ENCODE measurements around the gene ZNF829. TPM values are rescaled to one million over a fixed set of nuclear protein-coding genes. Genes with fewer than 3 reads are reported as not detected.
A peak's percentile ranks its signal among the peaks of the same experiment; 100 is the strongest.

ZNF829 gene
- total RNA-seq, 1 experiment from 2014 or later: not detected

- H3K9me3 ChIP-seq: peaks cover 26% of the 10 kb centered on the region
- intact Hi-C loops (cut with micrococcal nuclease; ENCODE audit: unreplicated experiment): no loop called here
- Mint-ChIP-seq H3K36me3 (ENCODE audit: insufficient read depth, unreplicated experiment) (no peaks in the 10 kb centered on the region), H3K4me1 (ENCODE audit: low read depth, unreplicated experiment) (no peaks in the 10 kb centered on the region), H3K9me3 (ENCODE audit: unreplicated experiment) (peaks cover 30% of the 10 kb centered on the region), H3K27me3 (ENCODE audit: insufficient read depth, unreplicated experiment) (no peaks in the 10 kb centered on the region), H3K4me3 (ENCODE audit: unreplicated experiment) (no peak overlapping the region), H3K27ac (ENCODE audit: unreplicated experiment) (no peak overlapping the region)
- no peak for TF ChIP-seq CTCF (IDR thresholded peaks at IDR 0.05; ENCODE audit: insufficient read depth in 1 of 2, low read depth in 1 of 2, low read length in 1 of 2, severe bottlenecking in 1 of 2, unreplicated experiment in 1 of 2)
- H3K4me3 ChIP-seq (ENCODE audit: low read depth, low read length): no peak overlapping the region
- no peaks in the 10 kb centered on the region for H3K36me3 ChIP-seq (ENCODE audit: control insufficient read depth, insufficient read depth, low read length)
- no TSS peak for BruUV-seq (replicated peaks)
- CTCF ChIA-PET: no interaction called here
- no peak for DNase-seq
- POLR2A ChIA-PET: no interaction called here
- no peaks in the 10 kb centered on the region for H3K4me1 ChIP-seq
- no peaks in the 10 kb centered on the region for H3K27me3 ChIP-seq (replicated peaks; ENCODE audit: control insufficient read depth, insufficient read depth, low read length)
These were observed 64.2 kb downstream of the ZNF829 start for GRCh38 chr19:36851898-36852297.

- BruUV-seq (replicated peaks): no TSS peak
- peak; percentile 38 to 76 for DNase-seq
- peaks cover 19% of the 10 kb centered on the region for H3K9me3 ChIP-seq
- H3K4me3 ChIP-seq (ENCODE audit: low read depth, low read length): peak within 1 kb of the TSS; percentile 30
- H3K36me3 ChIP-seq (ENCODE audit: control insufficient read depth, insufficient read depth, low read length): no peaks in the 10 kb centered on the region
- no peaks in the 10 kb centered on the region for H3K36me3 Mint-ChIP-seq (ENCODE audit: insufficient read depth, unreplicated experiment)
- H3K4me1 ChIP-seq: no peaks in the 10 kb centered on the region
- H3K9me3 Mint-ChIP-seq (ENCODE audit: unreplicated experiment): peaks cover 22% of the 10 kb centered on the region
- H3K27me3 Mint-ChIP-seq (ENCODE audit: insufficient read depth, unreplicated experiment): no peaks in the 10 kb centered on the region
- no peak within 1 kb of the TSS for H3K27ac Mint-ChIP-seq (ENCODE audit: unreplicated experiment)
- no peak within 1 kb of the TSS for H3K4me3 Mint-ChIP-seq (ENCODE audit: unreplicated experiment)
- ChIA-PET CTCF (no interaction called here), POLR2A (no interaction called here)
- H3K4me1 Mint-ChIP-seq (ENCODE audit: low read depth, unreplicated experiment): no peaks in the 10 kb centered on the region
- H3K27me3 ChIP-seq (replicated peaks; ENCODE audit: control insufficient read depth, insufficient read depth, low read length): no peaks in the 10 kb centered on the region
- no peak for TF ChIP-seq CTCF (IDR thresholded peaks at IDR 0.05; ENCODE audit: insufficient read depth in 1 of 2, low read depth in 1 of 2, low read length in 1 of 2, severe bottlenecking in 1 of 2, unreplicated experiment in 1 of 2)
- intact Hi-C loops (cut with micrococcal nuclease; ENCODE audit: unreplicated experiment): no loop called here
These were observed 65.3 kb downstream of the ZNF829 start, which contains the start of gene ZNF345 for GRCh38 chr19:36850559-36851442. Gene ZNF345, plus strand, starts transcription at chr19:36850876. Its CDS starts 25,955 bp downstream, at chr19:36876831.

GRCh38 chr19:36849701-36850558 lies 66.2 kb downstream of the ZNF829 start:
- CTCF ChIA-PET: no interaction called here
- POLR2A ChIA-PET: interaction anchor here (0.6 kb wide), 1 partner anchor 70 kb away, joined by 3 read pairs; no protein-coding TSS in a partner anchor
- no TSS peak for BruUV-seq (replicated peaks)

More at GRCh38 chr19:36849701-36850558, 66.2 kb downstream of the ZNF829 start:
- Histone ChIP-seq H3K36me3 (ENCODE audit: control insufficient read depth, insufficient read depth, low read length) (no peaks in the 10 kb centered on the region), H3K4me3 (ENCODE audit: low read depth, low read length) (peak overlapping the region; percentile 30; the same call in 1 of the 2 replicates), H3K4me1 (no peaks in the 10 kb centered on the region), H3K27me3 (replicated peaks; ENCODE audit: control insufficient read depth, insufficient read depth, low read length) (no peaks in the 10 kb centered on the region), H3K9me3 (peaks cover 16% of the 10 kb centered on the region)
- peak; percentile 13 to 64 for DNase-seq
- Mint-ChIP-seq H3K4me3 (ENCODE audit: unreplicated experiment) (no peak overlapping the region), H3K4me1 (ENCODE audit: low read depth, unreplicated experiment) (no peaks in the 10 kb centered on the region), H3K9me3 (ENCODE audit: unreplicated experiment) (peaks cover 24% of the 10 kb centered on the region), H3K27me3 (ENCODE audit: insufficient read depth, unreplicated experiment) (no peaks in the 10 kb centered on the region), H3K27ac (ENCODE audit: unreplicated experiment) (no peak overlapping the region), H3K36me3 (ENCODE audit: insufficient read depth, unreplicated experiment) (no peaks in the 10 kb centered on the region)
- intact Hi-C loops (cut with micrococcal nuclease; ENCODE audit: unreplicated experiment): no loop called here
- no peak for TF ChIP-seq CTCF (IDR thresholded peaks at IDR 0.05; ENCODE audit: insufficient read depth in 1 of 2, low read depth in 1 of 2, low read length in 1 of 2, severe bottlenecking in 1 of 2, unreplicated experiment in 1 of 2)

Data from Caco-2 (cell line).